PFSK-1 (cell line): ENCODE data around the gene RPSA.

Source experiments
- POLR2AphosphoS5 ChIP-seq: IDR thresholded peaks from 2 replicates; pipeline ENCODE4 v1.6.1; 2012; ENCODE audit warnings: low read depth, mild to moderate bottlenecking, control low read depth, low read length, moderate library complexity
- SIN3A ChIP-seq: IDR thresholded peaks from 2 replicates; pipeline ENCODE4 v1.6.1; 2012; ENCODE audit warnings: mild to moderate bottlenecking, low read length, moderate library complexity, borderline replicate concordance; ENCODE audit not compliant: insufficient read depth
- TAF1 ChIP-seq: IDR thresholded peaks from 2 replicates; pipeline ENCODE4 v1.6.1; 2012; ENCODE audit warnings: low read length, control low read depth, borderline replicate concordance; ENCODE audit not compliant: insufficient read depth
- TF ChIP-seq, protein P1 (sequence below), 2 experiments: IDR thresholded peaks; 2 replicates each; pipeline versions ENCODE4 v1.6.1 to v1.8.0; 2011 to 2012; ENCODE audit warnings: low read depth in 2 of 2, low read length in 2 of 2, control low read depth in 1 of 2, inconsistent platforms in 1 of 2, mild to moderate bottlenecking in 1 of 2, moderate library complexity in 1 of 2; ENCODE audit not compliant: insufficient read depth in 1 of 2

DNA sequence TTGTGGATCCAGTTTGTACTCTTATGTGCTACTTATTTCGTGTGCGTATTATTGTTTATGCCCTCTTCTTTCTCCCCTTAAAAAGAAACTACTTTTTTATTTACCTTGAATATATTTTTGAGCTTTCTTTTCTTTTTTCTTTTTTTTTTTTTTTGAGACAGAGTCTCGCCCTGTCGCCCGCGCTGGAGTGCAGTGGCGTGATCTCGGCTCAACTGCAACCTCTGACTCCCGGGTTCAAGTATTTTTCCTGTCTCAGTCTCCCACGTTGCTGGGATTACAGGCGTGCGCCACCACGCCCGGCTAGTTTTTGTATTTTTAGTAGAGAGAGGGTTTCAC, 21.9 kb upstream of the RPSA start:
- TF ChIP-seq, protein P1, sequence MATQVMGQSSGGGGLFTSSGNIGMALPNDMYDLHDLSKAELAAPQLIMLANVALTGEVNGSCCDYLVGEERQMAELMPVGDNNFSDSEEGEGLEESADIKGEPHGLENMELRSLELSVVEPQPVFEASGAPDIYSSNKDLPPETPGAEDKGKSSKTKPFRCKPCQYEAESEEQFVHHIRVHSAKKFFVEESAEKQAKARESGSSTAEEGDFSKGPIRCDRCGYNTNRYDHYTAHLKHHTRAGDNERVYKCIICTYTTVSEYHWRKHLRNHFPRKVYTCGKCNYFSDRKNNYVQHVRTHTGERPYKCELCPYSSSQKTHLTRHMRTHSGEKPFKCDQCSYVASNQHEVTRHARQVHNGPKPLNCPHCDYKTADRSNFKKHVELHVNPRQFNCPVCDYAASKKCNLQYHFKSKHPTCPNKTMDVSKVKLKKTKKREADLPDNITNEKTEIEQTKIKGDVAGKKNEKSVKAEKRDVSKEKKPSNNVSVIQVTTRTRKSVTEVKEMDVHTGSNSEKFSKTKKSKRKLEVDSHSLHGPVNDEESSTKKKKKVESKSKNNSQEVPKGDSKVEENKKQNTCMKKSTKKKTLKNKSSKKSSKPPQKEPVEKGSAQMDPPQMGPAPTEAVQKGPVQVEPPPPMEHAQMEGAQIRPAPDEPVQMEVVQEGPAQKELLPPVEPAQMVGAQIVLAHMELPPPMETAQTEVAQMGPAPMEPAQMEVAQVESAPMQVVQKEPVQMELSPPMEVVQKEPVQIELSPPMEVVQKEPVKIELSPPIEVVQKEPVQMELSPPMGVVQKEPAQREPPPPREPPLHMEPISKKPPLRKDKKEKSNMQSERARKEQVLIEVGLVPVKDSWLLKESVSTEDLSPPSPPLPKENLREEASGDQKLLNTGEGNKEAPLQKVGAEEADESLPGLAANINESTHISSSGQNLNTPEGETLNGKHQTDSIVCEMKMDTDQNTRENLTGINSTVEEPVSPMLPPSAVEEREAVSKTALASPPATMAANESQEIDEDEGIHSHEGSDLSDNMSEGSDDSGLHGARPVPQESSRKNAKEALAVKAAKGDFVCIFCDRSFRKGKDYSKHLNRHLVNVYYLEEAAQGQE (IDR thresholded peaks at IDR 0.05; ENCODE audit: insufficient read depth in 1 of 2, low read depth in 2 of 2, low read length in 2 of 2), result no peak
- TF ChIP-seq POLR2AphosphoS5 (no peak), SIN3A (no peak), TAF1 (no peak)
